T-helper 1 cell (primary cell): ENCODE data around the gene LUZP2.
"Not testable (repeated sequence)": the region's sequence is repeated elsewhere in the genome, so short reads cannot be mapped to it uniquely, and the experiment has no call there.

Source experiments
- DNase-seq, 5 donors: peaks; one replicate each; pipeline ENCODE4 v3.0.0-alpha.2; 2012 to 2020

The LUZP2 gene

GRCh38 chr11:24934733-24935439 lies 438.0 kb downstream of the LUZP2 start:
- no peak for DNase-seq

GRCh38 chr11:24944891-24945290 lies 448.0 kb downstream of the LUZP2 start:
- no peak for DNase-seq

GRCh38 chr11:24949406-24949805 lies 452.6 kb downstream of the LUZP2 start:
- DNase-seq: no peak

DNA sequence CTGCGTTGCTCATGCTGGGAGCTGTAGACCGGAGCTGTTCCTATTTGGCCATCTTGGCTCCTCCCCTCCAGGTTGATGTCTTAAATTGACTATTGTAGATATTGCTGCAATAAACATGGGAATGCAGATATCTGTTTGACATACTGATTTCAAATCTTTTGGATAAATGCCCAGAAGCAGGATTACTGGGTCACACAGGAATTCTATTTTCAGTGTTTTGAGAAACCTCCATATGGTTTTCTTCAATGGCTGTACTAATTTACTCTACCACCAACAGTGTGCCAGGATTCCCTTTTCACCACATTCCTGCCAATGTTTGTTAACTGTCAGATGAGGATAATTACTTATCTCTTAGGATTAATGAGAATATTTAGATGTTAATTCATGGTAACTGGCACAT lies 467.0 kb downstream of the LUZP2 start:
- DNase-seq: no peak

DNA sequence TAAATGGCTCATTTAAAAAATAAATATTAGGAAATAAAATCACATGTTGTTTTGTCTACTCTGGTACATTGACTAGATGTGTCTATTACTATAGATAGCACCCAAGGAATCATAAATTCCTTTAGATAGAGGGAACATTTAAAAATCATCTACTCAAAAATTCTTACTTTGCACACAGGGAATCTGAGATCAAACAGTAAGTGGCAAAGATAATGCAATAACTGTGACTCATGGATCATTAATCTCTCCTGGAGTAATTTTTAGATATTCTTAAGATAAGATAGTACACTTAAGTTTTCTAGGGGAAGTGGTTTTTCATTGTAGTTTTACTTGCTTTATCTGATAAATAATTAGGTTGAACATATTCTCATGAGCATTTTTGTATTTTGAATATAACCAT lies 468.9 kb downstream of the LUZP2 start:
- no peak for DNase-seq

GRCh38 chr11:24993903-24994302 lies 497.1 kb downstream of the LUZP2 start:
- not testable (repeated sequence) for DNase-seq

- DNase-seq: not testable (repeated sequence)
Measured at GRCh38 chr11:24999929-25000328, 503.1 kb downstream of the LUZP2 start.

DNA sequence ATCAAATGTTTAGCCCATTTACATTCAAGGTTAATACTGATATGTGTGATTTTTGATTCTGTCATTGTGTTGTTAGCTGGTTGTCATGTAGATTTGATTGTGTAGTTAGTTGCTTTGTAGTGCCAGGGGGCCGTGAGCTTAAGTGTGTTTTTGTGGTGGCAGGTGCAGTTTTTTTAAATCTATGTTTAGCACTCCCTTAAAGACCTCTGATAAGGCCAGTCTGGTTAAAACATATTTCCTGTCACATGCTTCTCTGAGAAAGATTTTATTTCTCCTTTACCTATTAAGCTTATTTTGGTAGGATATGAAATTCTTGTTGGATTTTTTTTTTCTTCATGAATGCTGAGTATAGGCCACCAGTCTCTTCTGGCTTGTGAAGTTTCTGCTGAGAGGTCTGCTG lies 540.6 kb downstream of the LUZP2 start:
- no peak for DNase-seq

DNA sequence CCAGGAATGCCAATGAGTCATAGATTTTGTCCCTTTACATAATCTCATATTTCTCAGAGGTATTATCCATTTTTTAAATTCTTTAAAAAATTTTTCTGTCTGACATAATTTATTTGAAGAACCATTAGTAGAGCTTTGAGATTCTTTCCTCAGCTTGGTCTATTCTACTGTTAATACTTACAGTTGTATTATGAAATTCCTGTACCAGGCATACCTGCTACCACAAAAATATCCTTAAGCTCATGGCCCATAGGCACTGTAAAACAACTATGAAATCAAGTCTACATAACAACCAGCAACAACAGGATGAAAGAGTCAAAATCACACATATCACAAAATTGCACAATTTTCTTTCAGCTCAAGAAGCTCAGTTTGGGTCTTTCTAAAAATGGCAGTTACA lies 541.3 kb downstream of the LUZP2 start:
- DNase-seq: no peak

- no peak for DNase-seq
Measured at GRCh38 chr11:25039165-25039564, 542.3 kb downstream of the LUZP2 start.

DNA sequence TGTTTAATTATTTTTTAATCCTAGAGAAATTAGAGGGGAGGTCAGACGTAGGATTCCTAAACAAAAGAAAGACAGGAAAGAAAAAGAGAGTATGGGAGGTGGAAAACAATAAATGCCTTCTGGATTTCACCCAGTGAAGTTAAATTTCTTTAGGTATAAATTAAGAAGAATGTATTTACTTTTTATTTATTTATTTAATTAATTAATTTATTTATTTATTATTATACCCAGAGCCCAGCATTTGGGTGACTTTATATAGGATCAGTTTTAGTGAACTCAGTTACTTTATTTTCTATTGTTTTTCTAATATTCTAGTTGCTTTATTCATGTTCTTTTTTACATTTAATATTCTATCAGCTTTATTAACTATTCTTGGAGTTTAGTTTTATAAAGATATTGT lies 551.8 kb downstream of the LUZP2 start:
- DNase-seq: no peak

- DNase-seq: no peak
Measured at GRCh38 chr11:25052844-25053243, 556.0 kb downstream of the LUZP2 start.

DNA sequence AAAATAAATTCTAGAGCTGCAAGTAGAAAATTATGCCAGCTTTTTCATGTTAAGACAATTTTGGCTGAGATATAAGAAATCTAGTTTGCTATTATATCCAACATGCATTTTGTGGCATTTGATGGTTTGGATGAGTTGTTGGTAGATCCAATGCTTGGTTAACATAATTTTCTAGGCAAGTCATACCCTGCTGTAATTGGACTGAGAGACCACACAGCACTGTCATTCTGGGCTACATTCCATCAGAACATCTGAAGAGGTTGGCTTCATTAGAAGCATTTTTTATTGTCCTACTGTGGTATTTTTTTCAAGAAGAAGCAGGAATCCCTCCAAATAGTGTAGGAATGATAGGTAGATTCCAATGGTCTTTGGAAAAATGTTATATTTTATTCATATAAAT lies 561.0 kb downstream of the LUZP2 start:
- no peak for DNase-seq

DNA sequence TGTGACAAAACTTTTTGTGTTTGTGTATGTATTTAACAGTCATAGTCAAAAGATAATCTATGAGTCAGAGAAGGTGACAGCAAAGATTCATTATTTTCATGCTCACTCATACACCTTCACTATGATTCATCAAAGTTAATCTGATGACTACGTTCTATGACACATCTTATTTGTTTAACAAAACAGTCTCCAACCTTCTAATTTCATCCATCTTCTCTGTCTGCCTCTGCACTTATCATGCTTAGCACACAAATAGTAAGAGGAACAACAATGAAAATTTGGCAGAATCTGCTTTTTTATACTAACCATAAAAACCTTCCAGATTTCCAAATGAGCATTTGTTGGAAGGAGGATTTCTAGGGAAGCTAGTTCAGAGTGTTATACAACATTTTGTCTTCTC lies 568.9 kb downstream of the LUZP2 start:
- DNase-seq: no peak

DNA sequence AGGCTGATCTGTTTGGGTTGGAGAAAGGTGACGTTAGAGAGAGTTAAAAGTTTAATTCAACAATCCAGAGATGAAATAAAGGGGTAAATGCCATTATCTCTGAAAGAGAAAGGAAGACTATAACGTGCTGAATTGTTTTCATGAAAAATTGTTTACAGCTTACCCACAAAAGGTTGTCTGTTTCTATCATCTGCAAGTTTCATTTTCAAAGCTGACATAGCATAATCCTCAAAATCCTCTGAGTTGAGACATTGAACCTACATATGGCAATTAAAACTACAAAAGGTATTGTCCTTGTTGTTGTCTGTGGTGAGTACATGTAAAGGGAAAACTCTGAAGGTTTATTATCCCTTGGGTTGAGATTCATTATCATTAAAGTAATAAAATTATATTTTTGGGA lies 569.9 kb downstream of the LUZP2 start:
- DNase-seq: no peak

DNA sequence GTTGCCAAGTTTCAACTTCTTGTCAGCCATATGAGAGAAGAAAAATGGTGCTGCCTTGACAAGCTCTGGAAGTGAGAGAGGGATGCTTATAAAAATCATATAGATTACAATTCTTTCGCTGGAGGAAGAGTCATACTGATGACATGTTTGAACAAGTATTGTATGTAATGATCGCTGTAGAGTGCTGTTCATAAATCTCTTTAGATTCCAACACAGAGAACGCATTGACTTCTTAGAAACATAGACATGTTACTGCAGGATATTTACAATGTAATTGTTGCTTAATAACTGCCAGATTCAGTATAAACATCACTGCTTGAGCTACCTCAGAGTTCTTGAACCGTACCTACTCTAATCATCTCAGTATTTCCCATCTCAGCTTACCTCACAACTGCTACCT lies 571.6 kb downstream of the LUZP2 start:
- DNase-seq: no peak

DNA sequence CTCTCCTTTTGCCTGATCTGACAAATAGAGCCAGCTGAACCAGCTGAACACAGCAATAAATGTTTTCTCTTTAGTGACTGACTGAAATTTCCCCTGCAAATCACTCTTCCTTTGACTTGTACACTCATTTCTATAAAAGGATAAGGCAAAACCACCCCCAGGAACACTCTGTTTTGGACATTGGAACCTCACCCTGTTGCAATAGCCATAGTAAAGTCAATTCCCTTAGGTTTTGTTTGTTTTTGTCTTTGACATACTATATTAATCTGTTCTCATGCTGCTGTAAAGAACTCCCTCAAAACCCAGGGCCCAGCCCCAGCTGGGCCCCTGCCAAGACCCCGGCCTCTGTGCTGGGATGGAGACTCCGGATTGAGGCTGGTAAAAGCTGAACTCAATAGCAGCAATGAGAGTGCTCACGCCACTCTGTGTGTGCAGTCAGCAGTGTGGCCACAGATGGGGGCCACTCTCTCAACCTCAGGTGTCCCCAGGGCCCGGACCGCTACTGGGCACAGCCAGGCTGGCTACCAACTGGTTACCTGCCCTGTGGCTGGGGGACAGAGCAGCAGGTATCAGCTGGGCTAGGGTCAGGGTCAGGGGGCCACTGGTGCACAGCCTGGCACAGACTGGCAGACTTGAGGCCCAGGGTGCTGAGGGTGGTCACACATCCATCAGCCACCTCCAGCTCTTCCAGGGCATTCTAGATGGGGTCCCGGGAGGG lies 597.4 kb downstream of the LUZP2 start:
- DNase-seq: no peak

GRCh38 chr11:25119416-25119815 lies 622.6 kb downstream of the LUZP2 start:
- DNase-seq: no peak
